HepG2 (cell line): Measurements from ENCODE around the gene CILP2. TPM values are rescaled to one million over a fixed set of nuclear protein-coding genes. Genes with fewer than 3 reads are reported as not detected.

Experiments used
- ATAC-seq: fragments of 200-7000 bp; cut with Tn5 transposase; 3 replicates; pipeline ENCODE4 v1.9.1; 2020; ENCODE audit warnings: mild to moderate bottlenecking, moderate library complexity
- BruUV-seq: library from RNA; stranded (reverse); fragments of 400-500 nt; replicated peaks from 2 replicates; lab custom pipeline; 2021; lab: Mats Ljungman, UMichigan
- CTCF ChIA-PET: fragments of 300-600 bp; formaldehyde crosslinking; extraction: SDS; loops from one replicate; lab custom pipeline; 2021; ENCODE audit warnings: low total read pairs, inconsistent platforms, low intra/inter-chr PET ratio; lab: Yijun Ruan, JAX
- POLR2A ChIA-PET: fragments of 350-600 bp; sonication (Branson Sonifier 250); formaldehyde crosslinking; loops from one replicate; lab custom pipeline; 2020; ENCODE audit warnings: antibody characterized with exemption, inconsistent platforms; lab: Yijun Ruan, JAX
- DNase-seq: peaks from one replicate; pipeline ENCODE4 v3.0.0-alpha.2; 2015; ENCODE audit warnings: low spot score
- FAIRE-seq: peaks from 3 replicates; lab custom pipeline; 2011; peaks lifted over from hg19 to GRCh38; lab: Jason Lieb, UNC
- H2AFZ ChIP-seq: one replicate; pipeline ENCODE4 v1.6.1; 2011; ENCODE audit warnings: low read length, inconsistent platforms
- H3K27ac ChIP-seq: fragments of 300-600 bp; 3 replicates; pipeline ENCODE4 v1.8.0; 2011; ENCODE audit warnings: mixed run types, mild to moderate bottlenecking, mixed read lengths, low read length, inconsistent platforms; ENCODE audit not compliant: insufficient read depth; ENCODE audit errors: extremely low read length
- H3K27me3 ChIP-seq, 2 experiments: fragments of 200-600 bp in 1 of 2; 2 replicates in 1 of 2; 3 replicates in 1 of 2; pipeline versions ENCODE4 v1.6.0 to v1.8.0; 2011; ENCODE audit warnings: low read length in 2 of 2, mild to moderate bottlenecking in 2 of 2, moderate library complexity in 2 of 2, inconsistent platforms in 1 of 2; ENCODE audit not compliant: insufficient read depth in 2 of 2, control insufficient read depth in 1 of 2
- H3K36me3 ChIP-seq, 2 experiments: fragments of 200-600 bp in 1 of 2; replicated peaks in 1 of 2; 2 replicates in 1 of 2; 3 replicates in 1 of 2; pipeline versions ENCODE4 v1.5.1 to v1.8.0; 2011; ENCODE audit warnings: low read length in 2 of 2, inconsistent platforms in 1 of 2; ENCODE audit not compliant: insufficient read depth in 2 of 2, control insufficient read depth in 1 of 2
- H3K4me1 ChIP-seq: 2 replicates; pipeline ENCODE4 v1.5.1; 2012; ENCODE audit warnings: low read length, inconsistent platforms; ENCODE audit not compliant: insufficient read depth
- H3K4me2 ChIP-seq: 2 replicates; pipeline ENCODE4 v1.6.0; 2011; ENCODE audit warnings: low read depth, low read length, inconsistent platforms
- H3K4me3 ChIP-seq, 3 experiments: fragments of 200-600 bp in 1 of 3; sonication (generic), shearing (Covaris generic) in 1 of 3; replicated peaks in 1 of 3; 2 replicates each; pipeline ENCODE4 v1.5.1; 2011 to 2016; ENCODE audit warnings: low read length in 3 of 3, inconsistent platforms in 2 of 3, low read depth in 2 of 3, mild to moderate bottlenecking in 2 of 3, control low read depth in 1 of 3, mixed read lengths in 1 of 3; ENCODE audit not compliant: insufficient read depth in 1 of 3
- H3K79me2 ChIP-seq: one replicate; pipeline ENCODE4 v1.6.1; 2011; ENCODE audit warnings: low read length, inconsistent platforms; ENCODE audit not compliant: insufficient read depth
- H3K9ac ChIP-seq: 2 replicates; pipeline ENCODE4 v1.6.0; 2011; ENCODE audit warnings: mild to moderate bottlenecking, low read depth, low read length, inconsistent platforms; ENCODE audit not compliant: insufficient read depth
- H3K9me3 ChIP-seq: 2 replicates; pipeline ENCODE4 v1.5.1; 2012; ENCODE audit warnings: mild to moderate bottlenecking, low read length
- H4K20me1 ChIP-seq: 2 replicates; pipeline ENCODE4 v1.6.0; 2011; ENCODE audit warnings: inconsistent platforms, mild to moderate bottlenecking, low read length, moderate library complexity; ENCODE audit not compliant: insufficient read depth
- AHR ChIP-seq: IDR thresholded peaks from 2 replicates; pipeline ENCODE4 v1.6.1; 2018; ENCODE audit warnings: missing genetic modification reagents, missing compliant biosample characterization
- CENPT ChIP-seq: sonication (generic); formaldehyde crosslinking; IDR thresholded peaks from 2 replicates; pipeline ENCODE4 v1.8.0; 2022; ENCODE audit warnings: low read depth, mild to moderate bottlenecking, moderate library complexity, missing genetic modification reagents
- HDAC6 ChIP-seq: fragments of 200-600 bp; sonication (generic); IDR thresholded peaks from 2 replicates; pipeline ENCODE4 v1.7.0; 2017; ENCODE audit warnings: mild to moderate bottlenecking, antibody characterized with exemption, low read length, low read depth
- NBN ChIP-seq: fragments of 450-650 bp; conservative IDR thresholded peaks from 2 replicates; pipeline ENCODE4 v1.6.1; 2017
- NONO ChIP-seq, 2 experiments: fragments of 450-650 bp in 1 of 2; sonication (generic) in 1 of 2; formaldehyde crosslinking in 1 of 2; IDR thresholded peaks in 1 of 2; conservative IDR thresholded peaks in 1 of 2; 2 replicates each; pipeline versions ENCODE4 v1.6.1 to v1.8.0; 2017 to 2022; ENCODE audit warnings: mild to moderate bottlenecking in 1 of 2, missing genetic modification reagents in 1 of 2, moderate library complexity in 1 of 2
- PRPF4 ChIP-seq: fragments of 200-400 bp; formaldehyde crosslinking; IDR thresholded peaks from 2 replicates; pipeline ENCODE4 v1.6.1; 2016; ENCODE audit warnings: low read length, low read depth; ENCODE audit not compliant: poor library complexity, severe bottlenecking
- RBM39 ChIP-seq: fragments of 200-400 bp; formaldehyde crosslinking; IDR thresholded peaks from one replicate; pipeline ENCODE4 v1.6.1; 2018; ENCODE audit warnings: antibody characterized with exemption, mild to moderate bottlenecking, low read depth, low read length; ENCODE audit not compliant: poor library complexity, severe bottlenecking
- REL ChIP-seq: sonication (generic); formaldehyde crosslinking; conservative IDR thresholded peaks from 2 replicates; pipeline ENCODE4 v1.8.0; 2022; ENCODE audit warnings: mild to moderate bottlenecking, missing genetic modification reagents, moderate library complexity
- RNF2 ChIP-seq: fragments of 450-650 bp; conservative IDR thresholded peaks from 2 replicates; pipeline ENCODE4 v1.6.1; 2016; ENCODE audit warnings: low read depth
- ZFYVE20 ChIP-seq: sonication (generic); formaldehyde crosslinking; IDR thresholded peaks from 2 replicates; pipeline ENCODE4 v1.8.0; 2023; ENCODE audit warnings: low read depth, mild to moderate bottlenecking, moderate library complexity, missing genetic modification reagents, borderline replicate concordance
- ZNF225 ChIP-seq: sonication (generic); formaldehyde crosslinking; IDR thresholded peaks from 2 replicates; pipeline ENCODE4 v1.4.0; 2020; ENCODE audit warnings: mild to moderate bottlenecking, missing genetic modification reagents
- ZNF235 ChIP-seq: sonication (generic); formaldehyde crosslinking; IDR thresholded peaks from 2 replicates; pipeline ENCODE4 v1.8.1; 2023; ENCODE audit warnings: mild to moderate bottlenecking, missing genetic modification reagents, borderline replicate concordance
- ZNF556 ChIP-seq: sonication (generic); formaldehyde crosslinking; IDR thresholded peaks from 2 replicates; pipeline ENCODE4 v1.4.0; 2020; ENCODE audit warnings: mild to moderate bottlenecking, missing genetic modification reagents, borderline replicate concordance
- ZNF761 ChIP-seq: sonication (generic); formaldehyde crosslinking; conservative IDR thresholded peaks from 2 replicates; pipeline ENCODE4 v1.4.0; 2020; ENCODE audit warnings: mild to moderate bottlenecking, missing genetic modification reagents
- WGBS: methylation state at CpG from one replicate; pipeline ENCODE4 v1.1.6; 2017; ENCODE audit warnings: low lambda C conversion rate; 5-methylcytosine and 5-hydroxymethylcytosine counted together
- in situ Hi-C: cut with HindIII; loops from 2 replicates; pipeline ENCODE4 v1.10.0; 2017; ENCODE audit warnings: low pct_unique_long_range_greater_than_20kb; ENCODE audit not compliant: extremely low pct_ligation_motif_present
- intact Hi-C: fragments of 100-400 bp; cut with micrococcal nuclease; formaldehyde crosslinking; loops from one replicate; pipeline ENCODE4 v1.10.0; 2022; ENCODE audit not compliant: unreplicated experiment
- polyA plus RNA-seq, 8 experiments: library from polyadenylated mRNA; depleted of rRNA in 3 of 8; stranded (reverse) in 7 of 8; unstranded in 1 of 8; fragments of >200 nt; fragmentation: Illumina TruSeq in 4 of 8; extraction: Trizol in 4 of 8; gene quantifications; 2 replicates each; pipeline versions ENCODE4 v1.2.1 to v1.2.3, GENCODE V29; 2011 to 2016; ENCODE audit warnings: low read depth in 4 of 8, missing spikeins in 1 of 8, mixed read lengths in 1 of 8; ENCODE audit not compliant: insufficient read depth in 1 of 8
- total RNA-seq, 5 experiments: library from RNA; depleted of rRNA; stranded (reverse); fragments of >200 nt; fragmentation: Illumina TruSeq; extraction: Trizol; gene quantifications; 2 replicates each; pipeline ENCODE4 v1.2.3, GENCODE V29; 2016; ENCODE audit warnings: low read depth in 1 of 5
- TF ChIP-seq, protein P1 (sequence below): sonication (generic); formaldehyde crosslinking; IDR thresholded peaks from 2 replicates; pipeline ENCODE4 v1.4.0; 2020; ENCODE audit warnings: missing genetic modification reagents
- TF ChIP-seq, protein P2 (sequence below): IDR thresholded peaks from 2 replicates; pipeline ENCODE4 v1.6.1; 2016; ENCODE audit warnings: mild to moderate bottlenecking, missing biosample characterization, missing genetic modification reagents

The CILP2 gene
- total and polyA plus RNA-seq, 2 of the 13 experiments (the other 11 are each of a cell fraction or from before 2014, with no cell fraction given): 0.09 to 0.37 TPM

DNA sequence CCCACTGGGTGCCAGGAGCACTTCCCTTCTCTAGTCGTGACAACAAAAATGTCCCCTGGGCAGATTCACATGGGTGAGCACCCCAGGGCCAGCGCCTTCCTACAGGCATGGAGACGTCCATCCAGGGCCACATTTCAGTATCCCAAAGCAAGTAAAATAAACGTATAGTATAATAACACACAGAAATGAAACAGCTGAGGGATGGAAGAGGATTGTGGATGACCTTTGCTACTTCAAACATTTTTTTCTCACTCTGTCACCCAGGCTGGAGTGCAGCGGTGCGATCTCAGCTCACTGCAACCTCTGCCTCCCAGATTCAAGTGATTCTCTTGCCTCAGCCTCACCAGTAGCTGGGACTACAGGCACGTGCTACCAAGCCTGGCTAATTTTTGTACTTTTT lies 28.2 kb downstream of the CILP2 start (continued):
- TF ChIP-seq ZNF761 (CRISPR knock-in tag): no peak
- TF ChIP-seq REL: no peak
- TF ChIP-seq AHR (CRISPR knock-in tag): no peak

DNA sequence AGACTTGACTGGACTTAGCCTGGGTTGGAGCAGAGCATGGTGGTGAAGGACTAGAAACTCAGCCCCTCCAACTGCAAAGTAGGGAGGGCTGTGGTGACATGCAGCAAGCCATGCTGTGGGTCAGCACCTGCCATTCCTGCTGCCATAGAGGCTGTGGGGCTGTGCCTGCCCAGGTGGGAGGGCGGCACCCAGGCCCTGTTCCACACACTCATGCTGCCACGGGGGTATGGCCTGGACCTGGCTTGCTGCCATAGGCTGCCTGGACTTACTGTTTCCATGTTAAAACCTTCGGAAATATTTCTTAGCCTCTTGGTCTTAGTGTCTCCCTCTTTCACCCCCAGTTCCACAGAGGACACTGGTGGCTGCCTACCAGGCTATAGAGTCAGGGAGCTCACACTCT lies 29.3 kb downstream of the CILP2 start:
- Histone ChIP-seq H3K4me3 (no peak overlapping the region), H3K79me2 (no peaks in the 10 kb centered on the region), H3K4me1 (peaks cover 20% of the 10 kb centered on the region), H3K9me3 (no peaks in the 10 kb centered on the region), H2AFZ (no peak overlapping the region), H3K27ac (no peak overlapping the region), H3K4me2 (no peak overlapping the region), H3K27me3 (peaks cover under 1 to 3% of the 10 kb centered on the region in 2 experiments; a peak in 2 of 5 replicates), H3K36me3 (no peaks in the 10 kb centered on the region), H3K9ac (no peak overlapping the region), H4K20me1 (no peaks in the 10 kb centered on the region)
- BruUV-seq: no TSS peak
- in situ Hi-C loops (loop anchor here (25.0 kb wide), 1 partner anchor 995 kb away; the partner anchor contains the start of gene ZNF737), intact Hi-C loops (no loop called here)
- ATAC-seq (no peak), FAIRE-seq (no peak), DNase-seq (no peak)
- WGBS: 0% methylated on average over 2 of the region's 3 CpGs
- ChIA-PET POLR2A (no interaction called here), CTCF (no interaction called here)
- TF ChIP-seq ZNF225 (CRISPR knock-in tag): no peak
- TF ChIP-seq, protein P1, sequence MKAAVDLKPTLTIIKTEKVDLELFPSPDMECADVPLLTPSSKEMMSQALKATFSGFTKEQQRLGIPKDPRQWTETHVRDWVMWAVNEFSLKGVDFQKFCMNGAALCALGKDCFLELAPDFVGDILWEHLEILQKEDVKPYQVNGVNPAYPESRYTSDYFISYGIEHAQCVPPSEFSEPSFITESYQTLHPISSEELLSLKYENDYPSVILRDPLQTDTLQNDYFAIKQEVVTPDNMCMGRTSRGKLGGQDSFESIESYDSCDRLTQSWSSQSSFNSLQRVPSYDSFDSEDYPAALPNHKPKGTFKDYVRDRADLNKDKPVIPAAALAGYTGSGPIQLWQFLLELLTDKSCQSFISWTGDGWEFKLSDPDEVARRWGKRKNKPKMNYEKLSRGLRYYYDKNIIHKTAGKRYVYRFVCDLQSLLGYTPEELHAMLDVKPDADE (CRISPR knock-in tag): no peak
- TF ChIP-seq RNF2: no peak
- no peak for TF ChIP-seq PRPF4
- no peak for TF ChIP-seq NBN
- TF ChIP-seq RBM39: no peak
- TF ChIP-seq NONO (IDR thresholded peaks at IDR 0.05): no peak
- no peak for TF ChIP-seq NONO (CRISPR knock-in tag; conservative IDR thresholded peaks at IDR 0.05)
- no peak for TF ChIP-seq ZFYVE20 (CRISPR knock-in tag)
- no peak for TF ChIP-seq ZNF235 (CRISPR knock-in tag)
- no peak for TF ChIP-seq ZNF556 (CRISPR knock-in tag)
- TF ChIP-seq HDAC6: no peak
- TF ChIP-seq CENPT (CRISPR knock-in tag): no peak
- TF ChIP-seq, protein P2, sequence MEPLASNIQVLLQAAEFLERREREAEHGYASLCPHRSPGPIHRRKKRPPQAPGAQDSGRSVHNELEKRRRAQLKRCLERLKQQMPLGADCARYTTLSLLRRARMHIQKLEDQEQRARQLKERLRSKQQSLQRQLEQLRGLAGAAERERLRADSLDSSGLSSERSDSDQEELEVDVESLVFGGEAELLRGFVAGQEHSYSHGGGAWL (CRISPR knock-in tag): no peak
